HG03064 (cell line): ENCODE data around the gene RPUSD4.

Experiments
- ATAC-seq: cut with Tn5 transposase; IDR thresholded peaks from one replicate; pipeline ENCODE4 v1.9.1; 2021; ENCODE audit warnings: low read depth; ENCODE audit not compliant: unreplicated experiment

RPUSD4 gene

GRCh38 chr11:126159719-126160344 is 51.6 kb downstream of the RPUSD4 start:
- ATAC-seq = no peak

GRCh38 chr11:126158054-126158791 is 53.2 kb downstream of the RPUSD4 start:
- ATAC-seq = no peak

- no peak for ATAC-seq
Measured at GRCh38 chr11:126157326-126158030, 54.0 kb downstream of the RPUSD4 start.

GRCh38 chr11:126156814-126157213 is 54.6 kb downstream of the RPUSD4 start:
- ATAC-seq = no peak

GRCh38 chr11:126155402-126156187 is 55.9 kb downstream of the RPUSD4 start:
- ATAC-seq = no peak

GRCh38 chr11:126154691-126155090 is 56.8 kb downstream of the RPUSD4 start:
- ATAC-seq = no peak

GRCh38 chr11:126153972-126154371 is 57.5 kb downstream of the RPUSD4 start:
- no peak for ATAC-seq

- no peak for ATAC-seq
Measured at GRCh38 chr11:126153006-126153405, 58.4 kb downstream of the RPUSD4 start.

- ATAC-seq = no peak
Measured at GRCh38 chr11:126152586-126152985, 58.9 kb downstream of the RPUSD4 start.

GRCh38 chr11:126152152-126152551 is 59.3 kb downstream of the RPUSD4 start:
- no peak for ATAC-seq
